IMR-90 (cell line): Measurements from ENCODE around the gene PSPN.

Experiments used
- BHLHE40 ChIP-seq: fragments of 150-350 bp; IDR thresholded peaks from 2 replicates; pipeline ENCODE4 v1.6.1; 2016; ENCODE audit warnings: mild to moderate bottlenecking, low read depth, low read length
- RCOR1 ChIP-seq: IDR thresholded peaks from 2 replicates; pipeline ENCODE4 v1.6.1; 2012; ENCODE audit warnings: mild to moderate bottlenecking, low read length, improper control_type of control experiment; ENCODE audit not compliant: insufficient replicate concordance

GRCh38 chr19:6396305-6396704, 20.6 kb upstream of the PSPN start:
- no peak for TF ChIP-seq RCOR1
- no peak for TF ChIP-seq BHLHE40
